ENCODE results near the gene GRID1.

DNA sequence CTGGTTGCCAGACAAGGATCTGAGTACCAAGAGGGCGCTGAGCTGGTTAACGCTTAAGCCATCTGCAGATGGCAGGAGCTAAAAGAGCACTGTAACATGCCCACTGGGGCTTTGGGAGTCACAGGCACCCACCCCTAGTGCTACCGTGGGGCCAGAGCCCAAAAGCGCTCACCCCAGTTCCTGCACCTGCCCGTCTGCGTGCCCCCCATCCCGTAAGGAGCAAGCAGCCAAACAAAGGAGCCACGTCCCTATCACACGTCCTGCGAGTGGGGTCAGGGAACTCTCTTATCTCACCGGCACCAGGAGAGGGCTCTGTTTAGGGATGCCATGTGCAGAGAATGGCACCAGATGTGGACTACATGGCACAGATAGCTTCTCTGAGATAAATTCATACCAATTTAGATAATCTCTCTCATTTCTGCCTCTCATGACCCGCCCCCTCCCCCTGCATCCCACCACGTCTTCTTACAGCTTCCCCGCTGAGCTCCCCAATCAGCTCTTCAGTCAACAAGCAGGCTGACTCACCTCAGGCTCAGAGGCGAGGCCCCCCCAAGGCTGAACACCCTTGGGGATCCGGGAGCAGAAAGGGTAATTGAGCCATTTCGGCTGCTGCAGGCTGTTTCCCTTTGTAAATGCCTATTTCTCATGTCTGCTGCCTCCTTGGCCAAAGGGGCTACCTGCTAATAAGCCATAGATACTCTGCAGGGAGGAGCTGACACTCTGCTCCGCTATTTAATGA, 235.7 kb downstream of the GRID1 start:
- TF ChIP-seq, protein P1, sequence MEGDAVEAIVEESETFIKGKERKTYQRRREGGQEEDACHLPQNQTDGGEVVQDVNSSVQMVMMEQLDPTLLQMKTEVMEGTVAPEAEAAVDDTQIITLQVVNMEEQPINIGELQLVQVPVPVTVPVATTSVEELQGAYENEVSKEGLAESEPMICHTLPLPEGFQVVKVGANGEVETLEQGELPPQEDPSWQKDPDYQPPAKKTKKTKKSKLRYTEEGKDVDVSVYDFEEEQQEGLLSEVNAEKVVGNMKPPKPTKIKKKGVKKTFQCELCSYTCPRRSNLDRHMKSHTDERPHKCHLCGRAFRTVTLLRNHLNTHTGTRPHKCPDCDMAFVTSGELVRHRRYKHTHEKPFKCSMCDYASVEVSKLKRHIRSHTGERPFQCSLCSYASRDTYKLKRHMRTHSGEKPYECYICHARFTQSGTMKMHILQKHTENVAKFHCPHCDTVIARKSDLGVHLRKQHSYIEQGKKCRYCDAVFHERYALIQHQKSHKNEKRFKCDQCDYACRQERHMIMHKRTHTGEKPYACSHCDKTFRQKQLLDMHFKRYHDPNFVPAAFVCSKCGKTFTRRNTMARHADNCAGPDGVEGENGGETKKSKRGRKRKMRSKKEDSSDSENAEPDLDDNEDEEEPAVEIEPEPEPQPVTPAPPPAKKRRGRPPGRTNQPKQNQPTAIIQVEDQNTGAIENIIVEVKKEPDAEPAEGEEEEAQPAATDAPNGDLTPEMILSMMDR (IDR thresholded peaks at IDR 0.05), result no peak
- no peak for TF ChIP-seq POLR2A (IDR thresholded peaks at IDR 0.05)

All from esophagus squamous epithelium (tissue), 4 donors.